Activated B cell treated with CpG ODN at 0.5 μM for 24 hours (primary cell): ENCODE data around the gene PLD3. TPM values are rescaled to one million over a fixed set of nuclear protein-coding genes. Genes with fewer than 3 reads are reported as not detected.

Source experiments
- ATAC-seq: fragments of 200-7000 bp; cut with Tn5 transposase; one replicate; pipeline ENCODE4 v1.10.0; 2021; ENCODE audit warnings: low read depth, mild to moderate bottlenecking, moderate library complexity
- CTCF ChIA-PET: fragments of 350-600 bp; sonication (Branson Sonifier 250); formaldehyde crosslinking; loops from one replicate; lab custom pipeline; 2021; ENCODE audit warnings: antibody characterized with exemption; lab: Charles Lee
- POLR2A ChIA-PET: fragments of 350-600 bp; sonication (Branson Sonifier 250); formaldehyde crosslinking; loops from one replicate; lab custom pipeline; 2021; ENCODE audit warnings: antibody characterized with exemption; lab: Charles Lee
- DNase-seq: peaks from one replicate; pipeline ENCODE4 v3.0.0; 2022
- H3K27ac Mint-ChIP-seq: one replicate; pipeline ENCODE4 v1.8.0; 2020; ENCODE audit warnings: mixed read lengths
- H3K27me3 Mint-ChIP-seq: one replicate; pipeline ENCODE4 v1.8.0; 2021; ENCODE audit warnings: mixed read lengths
- H3K36me3 Mint-ChIP-seq: one replicate; pipeline ENCODE4 v1.8.0; 2021; ENCODE audit warnings: low read depth, mixed read lengths
- H3K4me1 Mint-ChIP-seq: one replicate; pipeline ENCODE4 v1.8.0; 2021; ENCODE audit warnings: mixed read lengths
- H3K4me3 Mint-ChIP-seq: one replicate; pipeline ENCODE4 v1.8.0; 2020; ENCODE audit warnings: mild to moderate bottlenecking, mixed read lengths
- H3K9me3 Mint-ChIP-seq: one replicate; pipeline ENCODE4 v1.8.0; 2020; ENCODE audit warnings: mixed read lengths
- CTCF ChIP-seq: fragments of 200-600 bp; IDR thresholded peaks from one replicate; pipeline ENCODE4 v1.8.0; 2022; ENCODE audit warnings: antibody characterized with exemption, mild to moderate bottlenecking
- intact Hi-C: fragments of 100-400 bp; cut with micrococcal nuclease; formaldehyde crosslinking; loops from one replicate; pipeline ENCODE4 v1.15.1; 2024
- total RNA-seq: library from RNA; stranded (reverse); gene quantifications from 2 replicates; pipeline ENCODE4 v1.2.3, GENCODE V29; 2022

The PLD3 gene
- total RNA-seq, 1 donor from 2014 or later = 37.8 TPM

GRCh38 chr19:40389404-40390083, 41.0 kb downstream of the PLD3 start:
- Mint-ChIP-seq H3K4me3 (no peak overlapping the region), H3K27me3 (peaks cover 4% of the 10 kb centered on the region), H3K27ac (no peak overlapping the region), H3K9me3 (no peaks in the 10 kb centered on the region), H3K4me1 (no peaks in the 10 kb centered on the region), H3K36me3 (no peaks in the 10 kb centered on the region)
- DNase-seq (no peak), ATAC-seq (no peak)
- TF ChIP-seq CTCF = no peak
- ChIA-PET POLR2A (no interaction called here), CTCF (no interaction called here)
- intact Hi-C loops = no loop called here

- no peak for TF ChIP-seq CTCF
- Mint-ChIP-seq H3K4me1 (no peaks in the 10 kb centered on the region), H3K27me3 (peaks cover 4% of the 10 kb centered on the region), H3K4me3 (no peak within 1 kb of the TSS), H3K9me3 (no peaks in the 10 kb centered on the region), H3K27ac (no peak within 1 kb of the TSS), H3K36me3 (no peaks in the 10 kb centered on the region)
- ChIA-PET POLR2A (interaction anchor here (0.7 kb wide), 2 partner anchors 35 to 88 kb away, joined by 3 to 4 read pairs; no protein-coding TSS in a partner anchor), CTCF (no interaction called here)
- no peak for DNase-seq
- intact Hi-C loops = no loop called here
- ATAC-seq = no peak
Observed at GRCh38 chr19:40390084-40390742, 41.7 kb downstream of the PLD3 start, which contains the start of gene HIPK4. Gene HIPK4, minus strand, starts transcription at chr19:40390181. Its CDS starts 279 bp downstream, at chr19:40389902.

GRCh38 chr19:40392123-40392522, 43.6 kb downstream of the PLD3 start:
- ChIA-PET POLR2A (interaction anchor here (0.6 kb wide), 1 partner anchor 422 kb away, joined by 3 read pairs; no protein-coding TSS in a partner anchor), CTCF (no interaction called here)
- Mint-ChIP-seq H3K4me3 (no peak overlapping the region), H3K4me1 (no peaks in the 10 kb centered on the region), H3K27ac (no peak overlapping the region), H3K36me3 (no peaks in the 10 kb centered on the region), H3K27me3 (peaks cover 8% of the 10 kb centered on the region), H3K9me3 (no peaks in the 10 kb centered on the region)
- DNase-seq (no peak), ATAC-seq (no peak)
- no peak for TF ChIP-seq CTCF
- intact Hi-C loops = no loop called here

GRCh38 chr19:40392894-40393517, 44.5 kb downstream of the PLD3 start:
- ATAC-seq = no peak
- H3K27ac Mint-ChIP-seq = no peak overlapping the region

More at GRCh38 chr19:40392894-40393517, 44.5 kb downstream of the PLD3 start:
- ChIA-PET CTCF (no interaction called here), POLR2A (no interaction called here)
- Mint-ChIP-seq H3K4me1 (no peaks in the 10 kb centered on the region), H3K36me3 (no peaks in the 10 kb centered on the region), H3K4me3 (no peak overlapping the region), H3K27me3 (peaks cover 8% of the 10 kb centered on the region), H3K9me3 (no peaks in the 10 kb centered on the region)
- TF ChIP-seq CTCF = no peak
- intact Hi-C loops = no loop called here
- no peak for DNase-seq
